ENCODE data around the gene GCC2.
"Not testable (repeated sequence)": the region's sequence is repeated elsewhere in the genome, so short reads cannot be mapped to it uniquely, and the experiment has no call there.

GCC2 gene

GRCh38 chr2:108490506-108491122, 41.6 kb downstream of the GCC2 start:
- TF ChIP-seq, protein P1, sequence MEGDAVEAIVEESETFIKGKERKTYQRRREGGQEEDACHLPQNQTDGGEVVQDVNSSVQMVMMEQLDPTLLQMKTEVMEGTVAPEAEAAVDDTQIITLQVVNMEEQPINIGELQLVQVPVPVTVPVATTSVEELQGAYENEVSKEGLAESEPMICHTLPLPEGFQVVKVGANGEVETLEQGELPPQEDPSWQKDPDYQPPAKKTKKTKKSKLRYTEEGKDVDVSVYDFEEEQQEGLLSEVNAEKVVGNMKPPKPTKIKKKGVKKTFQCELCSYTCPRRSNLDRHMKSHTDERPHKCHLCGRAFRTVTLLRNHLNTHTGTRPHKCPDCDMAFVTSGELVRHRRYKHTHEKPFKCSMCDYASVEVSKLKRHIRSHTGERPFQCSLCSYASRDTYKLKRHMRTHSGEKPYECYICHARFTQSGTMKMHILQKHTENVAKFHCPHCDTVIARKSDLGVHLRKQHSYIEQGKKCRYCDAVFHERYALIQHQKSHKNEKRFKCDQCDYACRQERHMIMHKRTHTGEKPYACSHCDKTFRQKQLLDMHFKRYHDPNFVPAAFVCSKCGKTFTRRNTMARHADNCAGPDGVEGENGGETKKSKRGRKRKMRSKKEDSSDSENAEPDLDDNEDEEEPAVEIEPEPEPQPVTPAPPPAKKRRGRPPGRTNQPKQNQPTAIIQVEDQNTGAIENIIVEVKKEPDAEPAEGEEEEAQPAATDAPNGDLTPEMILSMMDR (IDR thresholded peaks at IDR 0.05; ENCODE audit: low read depth, low read length), result no peak
- no peak for DNase-seq (ENCODE audit: extremely low read depth, low read depth)

DNA sequence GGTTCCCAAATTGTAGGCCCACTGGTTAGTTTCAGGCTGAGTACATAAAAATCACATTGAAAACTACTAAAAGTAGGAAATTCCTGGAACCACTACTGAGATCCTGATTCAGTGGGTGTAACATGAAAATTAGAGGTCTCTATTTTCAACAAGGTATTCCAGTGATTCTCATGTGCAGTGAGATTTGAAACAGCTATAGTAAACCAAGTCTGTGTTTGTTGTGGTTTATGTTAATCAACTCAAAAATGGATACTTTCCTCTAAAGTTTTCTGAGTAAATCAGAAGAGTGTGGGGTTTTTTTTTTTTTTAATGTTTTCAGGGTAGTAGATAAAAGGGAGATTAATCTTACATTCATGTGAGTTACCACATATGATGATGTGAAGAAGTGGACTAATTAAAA, 42.8 kb downstream of the GCC2 start:
- no peak for DNase-seq (ENCODE audit: extremely low read depth, low read depth)
- TF ChIP-seq, protein P1 (IDR thresholded peaks at IDR 0.05; ENCODE audit: low read depth, low read length), result no peak

DNA sequence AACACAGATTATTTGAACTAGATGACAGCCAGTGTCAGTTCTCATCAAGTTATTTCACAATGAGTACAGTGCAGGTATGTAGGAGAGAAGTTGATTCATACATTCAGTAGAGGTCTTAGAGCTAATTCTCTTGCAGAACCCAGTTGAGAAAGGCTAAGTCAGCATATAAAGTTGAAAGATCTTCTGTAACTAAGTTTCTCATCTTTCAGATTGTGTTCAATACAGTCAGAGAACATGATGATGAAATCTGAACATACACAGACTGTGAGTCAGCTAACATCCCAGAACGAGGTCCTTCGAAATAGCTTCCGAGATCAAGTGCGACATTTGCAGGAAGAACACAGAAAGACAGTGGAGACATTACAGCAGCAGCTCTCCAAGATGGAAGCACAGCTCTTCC, 43.4 kb downstream of the GCC2 start:
- TF ChIP-seq, protein P1 (IDR thresholded peaks at IDR 0.05; ENCODE audit: low read depth, low read length), result no peak
- DNase-seq (ENCODE audit: extremely low read depth, low read depth), result peak; percentile 31

DNA sequence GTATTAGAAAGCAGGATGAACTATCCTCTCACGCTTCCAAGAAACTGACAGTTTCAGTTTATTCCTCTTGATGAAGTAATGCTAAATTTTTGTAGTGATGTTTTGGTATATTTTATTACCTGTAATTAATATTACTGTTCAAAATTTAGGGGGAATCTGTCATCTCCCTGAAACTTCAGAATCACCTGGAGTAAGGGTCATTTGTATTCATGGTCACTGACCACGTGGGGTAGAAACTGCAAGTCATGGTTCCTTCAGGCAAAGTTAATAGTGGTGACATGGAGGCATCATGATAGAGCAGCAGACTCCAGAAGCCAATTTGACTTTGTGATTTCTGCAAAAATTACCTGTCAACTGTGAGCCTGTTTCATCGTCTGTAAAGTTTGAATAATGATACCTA, 47.2 kb downstream of the GCC2 start:
- not testable (repeated sequence) for DNase-seq (ENCODE audit: extremely low read depth, low read depth)

DNA sequence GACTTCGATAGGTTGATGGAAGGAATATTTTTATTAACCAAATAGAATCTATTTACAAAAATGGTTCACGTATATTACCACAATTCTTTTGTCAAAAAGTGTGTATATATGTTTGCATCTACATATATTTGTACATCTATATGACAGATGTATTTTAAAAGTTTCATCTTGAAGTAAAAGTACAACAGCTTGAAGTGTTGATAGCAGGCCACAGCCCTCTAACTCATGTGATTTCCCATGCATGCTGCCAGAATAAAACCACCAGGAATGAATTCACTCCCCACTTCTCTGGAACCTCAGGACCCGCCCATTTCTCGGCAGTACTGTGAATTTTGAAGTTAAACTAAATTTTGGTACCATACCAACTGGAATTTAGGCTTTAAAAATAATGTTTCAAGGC, 58.6 kb downstream of the GCC2 start:
- not testable (repeated sequence) for DNase-seq (ENCODE audit: extremely low read depth, low read depth)

GRCh38 chr2:108512431-108512830, 63.4 kb downstream of the GCC2 start:
- not testable (repeated sequence) for DNase-seq (ENCODE audit: extremely low read depth, low read depth)

DNA sequence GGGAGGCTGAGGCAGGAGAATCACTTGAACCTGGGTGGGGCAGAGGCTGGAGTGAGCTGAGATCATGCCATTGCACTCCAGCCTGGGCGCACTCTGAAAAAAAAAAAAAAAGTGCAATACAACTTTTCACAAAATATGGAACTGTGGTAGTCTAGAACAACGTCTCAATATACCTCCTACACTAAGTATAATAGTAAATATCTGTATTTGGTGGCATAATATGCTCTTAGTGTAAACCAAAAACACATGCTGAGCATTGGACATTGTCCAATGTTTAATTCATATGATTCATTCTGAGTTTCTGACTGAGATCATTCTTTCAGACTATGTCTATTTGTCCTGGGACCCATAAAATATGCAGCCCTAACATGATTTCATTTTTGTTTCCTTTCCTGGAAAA, 65.5 kb downstream of the GCC2 start:
- not testable (repeated sequence) for DNase-seq (ENCODE audit: extremely low read depth, low read depth)

DNA sequence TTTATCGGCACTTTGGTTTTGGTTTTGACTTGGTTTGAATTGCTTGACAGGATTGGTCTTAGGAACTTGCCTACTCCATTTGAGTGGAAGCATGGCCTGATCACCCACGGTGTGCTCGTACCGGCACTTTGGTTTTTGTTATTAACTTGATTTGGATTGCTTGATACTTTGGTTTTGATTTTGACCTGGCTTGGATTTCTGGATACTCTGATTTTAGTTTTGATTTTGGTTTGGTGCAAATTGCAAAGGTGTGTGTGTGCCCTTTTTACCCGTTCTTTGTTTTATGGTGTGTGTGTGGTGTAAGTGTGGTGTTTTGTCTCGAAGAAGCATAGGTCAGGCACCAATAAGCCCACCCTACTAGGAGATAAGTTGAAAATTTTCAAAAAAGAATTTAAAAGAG, 75.7 kb downstream of the GCC2 start:
- DNase-seq (ENCODE audit: extremely low read depth, low read depth), result not testable (repeated sequence)

DNA sequence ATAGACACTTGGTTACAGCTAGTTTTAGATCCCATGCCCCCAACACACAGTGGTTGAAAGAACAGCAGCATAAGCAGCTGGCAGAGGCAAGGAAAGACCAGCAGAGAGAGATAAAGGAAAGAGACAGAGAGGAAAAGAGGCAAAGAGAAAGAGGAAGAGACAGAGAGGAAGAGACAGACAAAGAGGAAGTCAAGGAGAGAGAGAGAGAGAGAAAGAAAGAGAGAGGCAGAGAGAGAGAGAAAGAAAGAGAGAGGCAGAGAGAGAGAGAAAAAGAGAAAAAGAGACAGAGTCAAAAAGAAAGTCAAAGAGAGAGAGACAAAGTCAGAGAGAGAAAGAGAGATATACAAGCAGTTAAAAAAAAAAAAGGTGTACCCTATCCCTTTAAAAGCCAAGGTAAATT, 76.3 kb downstream of the GCC2 start:
- DNase-seq (ENCODE audit: extremely low read depth, low read depth), result not testable (repeated sequence)

DNA sequence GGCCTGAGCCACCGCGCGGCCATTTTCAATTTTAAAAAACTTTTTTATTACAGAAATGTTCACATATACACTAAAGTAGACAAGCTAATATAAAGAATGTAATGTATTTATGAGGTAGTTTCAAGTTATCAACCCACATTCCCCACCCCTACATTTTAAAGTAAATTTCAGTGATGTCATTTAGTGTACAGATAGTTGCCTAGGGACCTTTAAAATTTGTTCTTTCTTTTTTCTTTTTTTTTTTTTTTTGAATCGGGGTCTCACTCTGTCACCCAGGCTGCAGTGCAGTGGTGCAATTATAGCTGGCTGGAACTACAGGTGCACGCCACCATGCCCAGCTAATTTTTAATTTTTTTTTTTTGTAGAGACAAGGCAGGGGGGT, 82.7 kb downstream of the GCC2 start:
- no peak for DNase-seq (ENCODE audit: extremely low read depth, low read depth)
- TF ChIP-seq, protein P1 (IDR thresholded peaks at IDR 0.05; ENCODE audit: low read depth, low read length), result no peak

DNA sequence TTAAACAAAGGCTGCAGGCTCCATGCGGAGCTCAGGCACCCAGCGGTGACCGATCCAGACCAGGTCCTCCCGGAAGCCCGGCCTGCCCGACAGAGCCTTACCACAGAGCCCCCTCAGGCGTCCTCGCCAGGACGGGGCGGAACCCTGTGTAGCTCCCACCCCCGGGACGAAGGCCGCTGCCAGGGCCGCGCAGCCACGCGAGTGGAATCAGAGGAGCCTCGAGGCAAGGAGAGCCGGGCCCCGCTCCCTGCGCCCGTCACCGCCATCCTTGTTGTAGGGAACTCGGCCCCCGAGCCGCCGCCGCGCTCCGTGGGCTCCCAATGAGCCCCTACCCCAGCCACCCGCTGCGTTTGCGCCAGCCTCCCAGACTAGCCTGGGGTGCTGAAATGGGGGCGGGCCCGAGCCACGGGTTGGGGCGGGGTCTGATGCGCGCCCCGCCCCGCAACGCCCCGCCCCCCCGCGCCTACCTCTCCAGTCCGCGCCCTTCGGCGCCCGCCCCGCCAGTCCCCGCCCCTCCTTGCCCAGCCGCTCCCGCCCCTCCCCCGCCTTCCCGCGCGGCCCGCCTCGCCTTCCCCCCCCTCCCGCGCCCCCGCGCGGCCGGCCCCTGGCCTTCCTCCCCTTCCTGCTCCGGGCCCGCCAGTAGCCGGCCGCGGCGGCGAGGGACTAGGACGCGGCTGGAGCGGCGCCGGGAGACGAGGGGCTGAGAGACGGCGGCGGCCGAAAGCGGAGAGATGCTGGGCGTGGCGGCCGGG, 85.0 kb downstream of the GCC2 start, which contains the start of gene LIMS1:
Gene LIMS1, plus strand, starts transcription at position 639 of the 752 bp plus-strand sequence. Its CDS starts 93 bp downstream, at position 732.
- DNase-seq (ENCODE audit: extremely low read depth, low read depth), result peak; percentile 76
- TF ChIP-seq, protein P1 (IDR thresholded peaks at IDR 0.05; ENCODE audit: low read depth, low read length), result no peak
